ENCODE data around the gene MGAT5.

Gene MGAT5

DNA sequence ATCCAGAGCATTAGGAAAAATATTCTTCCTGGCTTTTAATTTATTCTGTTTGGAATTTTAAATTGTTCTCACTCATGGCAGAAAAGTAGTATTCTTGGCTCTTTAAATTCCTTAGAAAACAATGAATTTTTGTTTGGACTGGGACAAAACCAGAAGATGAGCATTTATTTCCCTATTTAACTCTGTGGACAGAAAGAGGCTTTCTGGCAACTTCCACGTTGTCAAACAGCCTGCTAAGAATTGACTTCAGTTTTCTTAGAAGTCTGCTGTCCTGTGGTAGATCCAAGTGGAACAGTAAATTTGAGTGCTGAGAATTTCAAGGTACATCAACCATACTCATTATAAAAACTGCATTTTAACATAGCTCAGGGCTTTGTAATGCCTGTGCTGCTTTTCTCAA, 83.8 kb downstream of the MGAT5 start:
- no peak for DNase-seq (ENCODE audit: low spot score)

DNA sequence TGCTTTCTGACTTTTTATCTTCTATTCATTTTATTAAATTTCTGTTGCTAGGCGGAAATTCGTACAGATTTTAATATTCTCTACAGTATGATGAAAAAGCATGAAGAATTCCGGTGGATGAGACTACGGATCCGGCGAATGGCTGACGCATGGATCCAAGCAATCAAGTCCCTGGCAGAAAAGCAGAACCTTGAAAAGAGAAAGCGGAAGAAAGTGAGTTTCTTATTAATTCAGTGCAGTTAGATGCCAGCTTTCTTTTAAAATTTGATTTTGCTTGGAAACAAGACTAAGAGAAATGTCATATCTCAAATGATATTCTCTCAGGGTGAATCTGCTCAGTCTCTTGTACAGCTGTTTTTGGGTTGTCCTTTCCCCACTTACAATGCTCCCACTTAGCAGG, 84.3 kb downstream of the MGAT5 start:
- DNase-seq (ENCODE audit: low spot score): no peak

DNA sequence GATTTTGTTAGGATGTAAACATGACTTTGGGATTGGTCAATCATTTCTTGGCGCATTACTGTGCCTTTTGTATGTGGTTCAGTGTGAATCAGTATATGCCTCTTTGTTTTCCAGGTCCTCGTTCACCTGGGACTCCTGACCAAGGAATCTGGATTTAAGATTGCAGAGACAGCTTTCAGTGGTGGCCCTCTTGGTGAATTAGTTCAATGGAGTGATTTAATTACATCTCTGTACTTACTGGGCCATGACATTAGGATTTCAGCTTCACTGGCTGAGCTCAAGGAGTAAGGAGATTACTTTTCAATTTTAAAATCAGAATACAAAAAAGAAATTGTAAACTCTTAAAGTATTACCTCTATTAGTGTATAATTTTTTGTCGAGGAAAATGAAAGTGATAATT, 87.6 kb downstream of the MGAT5 start:
- DNase-seq (ENCODE audit: low spot score): no peak

DNA sequence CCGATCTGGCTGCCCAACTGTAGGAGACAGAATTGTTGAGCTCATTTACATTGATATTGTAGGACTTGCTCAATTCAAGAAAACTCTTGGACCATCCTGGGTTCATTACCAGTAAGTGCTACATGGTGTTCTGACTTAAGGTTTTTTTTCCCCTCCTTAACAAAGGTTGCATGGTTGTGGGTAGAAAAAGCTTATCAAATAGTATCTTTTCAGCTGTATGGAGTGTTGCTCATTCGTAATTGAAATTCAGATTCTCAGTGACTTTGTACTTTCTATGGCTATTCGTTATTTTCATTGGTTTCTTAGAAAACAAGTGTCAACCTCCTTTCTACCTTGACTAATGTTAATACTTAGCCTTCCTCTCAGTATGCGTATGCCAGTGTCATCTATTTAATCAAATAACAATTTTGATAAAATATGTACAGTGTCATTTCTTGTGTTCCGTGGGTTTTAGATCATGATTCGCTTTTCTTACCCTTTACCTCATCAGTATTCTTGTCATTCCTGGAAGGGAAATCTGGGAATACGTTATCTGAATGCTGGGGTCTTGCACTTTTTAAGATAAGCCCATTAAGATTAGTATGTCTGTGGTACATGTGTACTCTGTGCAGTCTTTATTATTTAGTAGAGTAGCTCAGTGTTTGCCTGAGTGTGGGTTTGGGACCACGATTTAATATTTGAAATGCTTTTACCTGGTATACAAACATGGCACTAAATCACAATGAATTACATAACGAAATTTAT, 91.3 kb downstream of the MGAT5 start:
- no peak for DNase-seq (ENCODE audit: low spot score)

DNA sequence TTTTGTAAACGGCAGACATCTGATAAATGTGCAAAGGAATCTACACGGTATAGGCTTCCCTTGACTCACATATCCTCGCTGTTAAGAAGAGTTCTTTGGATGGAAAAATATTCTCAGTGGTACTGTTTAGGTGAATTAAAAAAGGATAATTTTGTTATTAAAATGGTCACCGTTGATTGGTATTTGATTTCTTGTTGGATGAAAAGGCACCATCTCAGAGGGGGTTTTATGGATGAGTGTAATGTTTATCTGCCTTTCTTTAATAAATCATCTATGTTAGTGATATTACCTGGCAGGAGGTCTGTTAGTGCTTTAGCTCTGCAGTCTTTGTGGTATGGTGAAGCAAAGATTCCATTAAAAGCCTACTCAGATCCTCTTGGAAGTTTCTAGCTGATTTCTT, 92.3 kb downstream of the MGAT5 start:
- DNase-seq (ENCODE audit: low spot score): no peak

DNA sequence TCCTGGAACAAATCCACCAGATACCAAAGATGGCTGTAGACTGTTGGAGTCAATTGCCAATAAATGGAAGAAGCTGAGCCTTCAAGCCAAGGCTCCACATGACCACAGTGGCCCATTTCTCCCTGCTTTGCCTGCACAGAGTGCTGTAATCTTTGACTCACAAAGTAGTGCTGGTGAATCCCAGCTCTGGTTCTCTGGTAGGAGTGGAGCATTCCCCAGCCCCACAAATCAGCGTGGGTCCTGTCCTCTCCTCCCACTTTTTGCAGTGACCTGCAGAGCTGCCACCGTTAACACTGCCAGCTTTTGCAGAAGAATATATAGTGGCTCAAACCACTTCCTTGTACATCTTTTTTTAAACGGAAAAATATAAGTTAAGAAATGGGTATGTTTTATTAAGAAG, 93.9 kb downstream of the MGAT5 start:
- no peak for DNase-seq (ENCODE audit: low spot score)

DNA sequence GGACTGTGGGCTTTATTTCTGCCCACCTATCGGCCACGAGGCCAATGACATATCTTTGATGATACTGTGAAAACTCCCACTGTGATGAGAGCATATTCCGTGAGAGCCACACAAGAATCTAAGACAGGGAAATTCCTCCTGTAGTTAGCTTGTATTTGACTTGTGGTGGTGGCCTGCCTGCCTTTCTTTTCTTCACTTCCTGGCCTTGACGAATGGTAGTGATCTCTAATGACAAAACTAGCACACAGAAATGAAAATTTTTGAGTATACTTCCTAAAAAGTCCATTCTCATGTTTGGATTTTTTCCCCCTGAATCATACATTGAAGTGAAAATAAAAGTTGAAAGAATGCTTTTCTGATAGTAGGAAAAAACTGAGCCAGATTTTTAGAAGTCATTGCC, 94.4 kb downstream of the MGAT5 start:
- DNase-seq (ENCODE audit: low spot score): no peak

DNA sequence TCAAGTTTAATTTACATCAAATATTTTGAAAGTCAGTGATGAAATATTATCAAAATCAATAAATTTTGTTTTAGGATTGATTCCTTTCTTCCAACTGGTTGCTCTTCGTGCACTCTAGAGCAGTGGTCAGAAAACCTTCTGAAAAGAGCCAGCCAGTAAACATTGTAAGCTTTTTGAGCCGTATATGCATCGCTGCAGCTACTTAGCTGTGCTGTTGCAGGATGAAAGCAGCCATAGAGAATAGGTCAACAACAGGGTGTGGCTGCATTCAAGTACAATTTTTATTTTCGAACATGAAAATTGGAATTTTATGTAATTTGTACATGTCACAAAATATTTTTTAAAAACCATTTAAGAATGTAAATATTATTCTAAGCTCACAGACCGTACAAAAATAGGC, 94.9 kb downstream of the MGAT5 start:
- no peak for DNase-seq (ENCODE audit: low spot score)

DNA sequence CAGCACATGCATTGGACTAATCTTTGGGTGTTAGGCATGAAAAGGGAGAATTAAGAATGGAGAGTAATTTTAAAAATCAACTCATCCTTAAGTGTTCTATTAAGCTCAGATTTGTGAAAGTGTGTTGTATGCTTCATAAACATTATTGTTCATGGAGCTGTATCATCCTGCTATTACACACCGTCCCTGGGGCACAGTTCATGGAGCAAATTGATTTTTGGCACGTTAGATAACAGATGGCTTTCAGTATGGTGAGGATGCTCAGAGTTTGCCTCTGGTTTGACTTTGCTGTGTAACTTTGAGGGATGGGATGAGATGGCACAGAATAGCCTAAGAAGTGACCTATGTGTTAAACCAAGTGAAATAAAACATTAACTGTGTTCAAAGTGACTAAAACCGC, 97.1 kb downstream of the MGAT5 start:
- DNase-seq (ENCODE audit: low spot score): no peak

DNA sequence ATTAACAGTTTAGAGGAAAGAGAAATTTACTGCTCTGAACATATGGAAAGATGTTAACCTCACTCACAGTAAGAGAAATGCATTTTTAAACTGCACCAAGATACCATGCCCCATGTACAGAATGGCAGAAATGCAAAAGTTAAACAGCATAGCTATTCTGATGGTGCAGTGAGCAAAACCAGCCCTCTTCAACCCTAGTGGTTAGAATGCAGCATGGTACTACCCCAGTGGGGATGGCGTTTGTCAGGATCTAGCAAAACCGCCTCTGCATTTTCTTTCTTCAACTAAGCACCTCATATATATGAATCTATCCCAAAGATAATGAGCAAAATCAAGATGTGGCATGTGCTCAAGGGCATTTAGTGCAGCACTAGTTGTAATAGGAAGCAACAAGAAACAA, 98.0 kb downstream of the MGAT5 start:
- no peak for DNase-seq (ENCODE audit: low spot score)

DNA sequence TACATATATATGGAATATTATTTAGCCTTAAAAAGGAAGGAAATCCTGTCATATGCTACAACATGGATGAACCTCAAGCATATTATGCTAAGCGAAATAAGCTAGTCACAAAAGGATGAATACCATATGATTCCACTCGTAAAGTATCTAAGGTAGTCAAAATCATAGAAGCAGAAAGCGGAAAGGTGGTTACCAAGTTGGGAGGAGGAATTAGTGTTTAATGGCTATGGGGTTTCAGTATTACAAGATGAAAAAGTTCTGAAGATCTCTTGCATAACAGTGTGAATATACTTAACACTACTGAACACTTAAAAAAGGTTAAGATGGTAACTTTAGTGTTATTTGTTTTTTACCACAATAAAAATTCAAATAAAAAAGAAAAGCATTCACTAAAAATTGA, 99.0 kb downstream of the MGAT5 start:
- no peak for DNase-seq (ENCODE audit: low spot score)

DNA sequence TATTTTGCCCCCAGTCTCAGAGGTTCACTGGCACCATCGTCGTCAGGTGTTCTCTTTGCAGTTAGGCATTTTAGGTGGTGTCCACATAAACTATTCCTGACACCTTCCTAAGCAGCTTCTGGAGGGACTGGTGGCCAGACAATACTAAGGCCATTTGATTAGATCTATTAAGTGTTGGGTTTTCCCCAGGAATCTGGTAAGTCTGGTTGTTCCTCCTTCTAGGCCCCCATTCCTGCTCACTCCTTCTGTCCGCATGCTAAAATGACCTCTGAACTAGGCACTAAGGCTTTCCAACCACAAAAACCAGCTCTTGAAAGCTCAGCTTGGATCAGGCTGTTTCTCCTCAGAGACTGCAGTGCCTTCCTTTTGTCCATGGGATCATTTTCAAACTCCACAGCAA, 100.7 kb downstream of the MGAT5 start:
- no peak for DNase-seq (ENCODE audit: low spot score)

DNA sequence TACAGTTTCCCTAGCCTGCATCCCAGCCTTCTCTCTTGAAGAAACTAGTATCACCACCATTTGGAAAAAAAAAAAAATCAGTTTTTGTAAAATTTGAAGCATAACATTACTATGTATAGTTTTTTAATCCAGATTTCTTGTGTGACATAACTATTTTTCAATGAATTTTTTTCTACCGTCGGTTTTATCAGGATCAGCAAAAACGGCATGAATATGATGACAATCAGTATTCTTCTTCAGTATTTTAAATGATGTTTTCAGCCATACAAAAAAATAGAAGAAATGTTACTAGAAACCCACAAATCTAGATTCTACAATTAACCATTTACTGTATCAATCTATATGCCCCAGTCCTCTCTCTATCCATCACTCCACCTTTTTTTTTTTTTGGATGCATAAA, 103.9 kb downstream of the MGAT5 start:
- DNase-seq (ENCODE audit: low spot score): no peak

DNA sequence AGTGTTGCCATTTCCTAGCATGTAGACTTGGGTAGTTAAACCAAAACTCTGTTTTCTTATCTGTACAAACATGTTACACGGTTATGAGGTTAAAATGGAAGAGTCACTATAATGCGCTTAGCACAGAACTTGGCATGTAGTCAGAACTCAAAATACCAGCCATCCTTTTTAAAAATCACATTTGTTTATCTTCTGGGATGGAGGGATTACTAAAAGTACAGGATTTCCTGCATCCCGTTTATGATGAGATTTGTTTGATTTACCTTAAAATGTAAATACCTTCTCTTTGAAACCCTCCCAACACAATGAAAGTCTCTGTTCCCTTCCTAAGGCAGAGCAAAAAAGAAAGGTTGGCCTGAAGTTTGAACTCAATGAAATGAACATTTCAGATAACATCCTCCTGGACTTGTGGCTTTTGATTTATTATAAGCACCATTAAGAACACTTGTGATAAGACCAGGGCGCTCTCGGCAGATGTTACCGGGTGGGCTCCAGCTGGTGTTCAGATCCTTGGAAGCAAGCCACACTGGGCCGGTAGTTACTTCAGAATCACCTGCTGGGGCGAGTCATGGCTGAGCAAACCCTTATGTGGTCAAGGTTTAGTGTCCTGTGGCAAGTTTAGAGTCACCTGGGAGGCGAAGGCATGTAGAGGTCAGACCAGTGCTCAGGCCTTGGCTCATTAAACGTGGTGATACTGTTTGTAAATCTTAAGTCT, 105.7 kb downstream of the MGAT5 start:
- no peak for DNase-seq (ENCODE audit: low spot score)

DNA sequence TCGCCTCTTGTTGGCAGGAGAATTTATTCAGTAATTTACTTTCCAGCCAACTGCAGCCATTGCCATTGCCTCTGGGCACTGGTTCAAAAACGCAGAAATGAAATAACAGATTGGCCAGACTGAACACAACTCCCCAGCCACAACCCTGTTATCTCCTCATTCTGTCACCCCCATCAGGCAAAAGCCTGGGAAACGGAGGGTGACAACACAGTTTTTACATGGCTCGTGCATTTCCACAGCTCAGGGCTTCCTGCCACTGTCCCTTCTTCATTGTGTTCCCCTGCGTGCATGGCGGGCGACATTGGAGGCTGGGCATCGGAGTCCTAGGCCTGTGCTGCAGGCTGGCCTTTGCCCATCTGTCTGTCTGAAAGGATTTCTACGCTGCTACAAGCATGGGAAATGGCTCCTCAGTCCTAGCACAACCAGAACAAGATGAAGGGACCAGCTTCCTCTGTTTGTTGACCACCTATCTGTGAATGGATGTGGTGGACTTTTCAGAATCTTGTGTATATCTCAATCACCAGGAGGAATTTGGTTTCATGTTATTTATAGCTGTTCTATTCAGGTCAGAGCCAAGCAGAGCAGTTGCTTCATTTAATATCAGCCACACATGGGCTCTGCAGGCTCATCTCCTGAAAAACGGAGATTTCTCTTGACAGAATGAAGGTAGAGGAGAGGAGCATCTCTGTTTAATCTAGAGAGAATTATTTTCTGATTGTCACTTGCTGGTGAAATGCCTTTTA, 107.0 kb downstream of the MGAT5 start:
- DNase-seq (ENCODE audit: low spot score): no peak

DNA sequence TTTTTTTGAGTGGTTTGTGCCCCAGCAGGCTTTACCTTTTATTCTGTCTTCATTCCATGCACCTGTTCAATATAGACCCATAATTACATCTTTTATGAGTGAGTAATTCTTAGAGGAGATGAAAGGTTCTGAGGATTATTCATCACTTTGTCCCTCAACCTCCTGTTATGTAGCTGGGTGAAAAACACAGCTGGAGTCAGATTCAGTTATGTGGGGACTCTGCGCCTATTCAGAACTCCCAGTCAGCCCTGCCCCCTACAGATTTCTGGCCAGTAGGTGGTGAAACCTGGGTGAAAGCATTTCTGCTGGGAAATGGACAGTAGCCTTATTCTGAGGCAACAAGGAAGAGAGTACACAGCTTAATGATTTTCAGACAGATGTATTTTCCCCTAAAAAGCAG, 107.8 kb downstream of the MGAT5 start:
- no peak for DNase-seq (ENCODE audit: low spot score)

DNA sequence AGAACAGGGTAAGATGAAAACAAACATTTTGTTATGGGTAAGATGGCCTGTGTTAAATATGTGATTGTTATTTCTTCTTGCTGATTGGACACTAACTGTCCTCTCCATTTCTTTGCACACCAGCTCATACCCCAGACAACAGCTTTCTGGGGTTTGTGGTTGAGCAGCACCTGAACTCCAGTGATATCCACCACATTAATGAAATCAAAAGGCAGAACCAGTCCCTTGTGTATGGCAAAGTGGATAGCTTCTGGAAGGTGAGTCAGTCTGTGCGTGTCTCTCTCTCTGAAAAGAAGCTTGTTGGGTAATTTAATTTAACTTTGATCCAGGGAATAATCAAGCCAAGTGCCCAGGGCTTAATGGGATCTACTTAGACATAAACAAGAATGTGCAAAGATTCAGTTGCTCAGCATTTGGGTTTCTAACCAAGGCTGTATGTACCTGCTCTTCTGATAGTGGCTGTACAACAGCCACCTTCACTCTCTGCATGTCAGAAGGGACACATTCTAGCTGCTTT, 108.3 kb downstream of the MGAT5 start:
- DNase-seq (ENCODE audit: low spot score): no peak

DNA sequence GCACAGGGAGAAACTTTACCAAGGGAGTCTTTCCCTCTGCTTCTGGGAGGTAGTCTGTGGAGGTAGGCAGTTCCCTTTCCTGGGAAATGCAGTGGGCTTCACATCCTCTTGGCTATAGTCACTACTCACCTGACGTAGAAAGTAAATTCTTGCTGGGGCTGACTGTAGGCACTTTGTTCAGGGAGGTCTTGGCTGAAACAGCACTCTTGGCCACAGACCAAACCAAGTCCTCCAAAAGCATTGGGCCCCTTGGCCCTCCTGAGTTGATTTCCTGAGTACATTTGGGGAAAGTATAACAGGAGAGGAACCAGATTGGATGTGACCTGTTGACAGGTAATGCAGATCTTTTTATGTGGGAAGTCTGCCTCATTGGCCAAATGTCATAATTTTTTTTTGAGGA, 108.9 kb downstream of the MGAT5 start:
- DNase-seq (ENCODE audit: low spot score): no peak

DNA sequence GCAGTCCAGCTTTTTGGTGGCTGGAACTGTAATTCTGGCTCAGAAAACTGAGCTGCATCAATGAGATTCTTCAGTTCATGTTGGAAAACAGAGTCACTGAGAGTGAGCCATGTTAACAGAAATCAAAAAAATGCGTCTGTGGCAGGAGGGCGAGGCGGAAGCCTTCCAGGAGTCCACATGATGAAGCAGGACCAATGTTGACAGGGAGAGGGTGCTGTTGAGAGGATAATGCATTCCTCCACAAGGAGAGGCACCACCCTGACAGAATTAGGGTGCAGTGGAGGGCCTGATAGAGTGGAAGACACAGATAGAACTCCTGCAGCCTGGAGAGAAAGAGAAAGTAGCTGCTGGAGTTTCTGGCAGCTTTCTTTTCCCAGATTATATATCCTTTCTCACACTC, 111.5 kb downstream of the MGAT5 start:
- DNase-seq (ENCODE audit: low spot score): no peak

DNA sequence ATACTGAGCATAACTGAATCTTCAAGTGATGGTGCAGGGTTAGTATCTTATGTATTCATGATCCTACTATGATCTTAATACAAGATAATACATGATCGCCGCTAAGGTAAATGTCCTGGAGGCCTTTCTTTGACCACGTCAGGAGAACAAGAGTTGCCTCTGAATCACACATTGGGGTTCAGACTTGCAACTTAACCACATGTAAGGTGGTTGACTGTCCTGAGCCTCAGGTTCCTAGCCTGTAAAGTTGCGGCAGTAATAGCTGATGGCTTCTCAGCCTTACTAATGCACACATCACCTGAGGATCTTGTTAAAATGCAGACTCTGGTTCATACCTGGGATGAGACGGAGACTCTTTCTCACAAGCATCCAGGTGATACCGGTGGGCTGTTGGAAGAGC, 112.5 kb downstream of the MGAT5 start:
- DNase-seq (ENCODE audit: low spot score): no peak

DNA sequence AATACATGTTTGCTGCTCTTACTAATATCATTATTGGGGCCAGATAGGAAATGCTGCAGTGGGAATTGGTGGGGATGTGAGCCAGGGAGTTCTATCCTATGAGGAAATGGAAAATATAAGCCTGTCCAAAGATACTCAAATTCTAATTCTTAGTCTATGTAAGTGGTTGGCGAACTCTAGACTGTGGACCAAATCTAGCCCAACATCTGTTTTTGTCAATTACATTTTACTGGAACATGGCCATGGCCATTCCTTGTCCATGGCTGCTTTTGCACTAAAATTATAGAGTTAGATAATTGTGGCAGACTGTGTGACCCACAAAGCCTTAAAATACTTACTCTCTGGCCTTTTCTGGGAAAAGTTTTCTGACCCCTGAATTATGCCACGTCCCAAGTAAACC, 113.3 kb downstream of the MGAT5 start:
- DNase-seq (ENCODE audit: low spot score): no peak

DNA sequence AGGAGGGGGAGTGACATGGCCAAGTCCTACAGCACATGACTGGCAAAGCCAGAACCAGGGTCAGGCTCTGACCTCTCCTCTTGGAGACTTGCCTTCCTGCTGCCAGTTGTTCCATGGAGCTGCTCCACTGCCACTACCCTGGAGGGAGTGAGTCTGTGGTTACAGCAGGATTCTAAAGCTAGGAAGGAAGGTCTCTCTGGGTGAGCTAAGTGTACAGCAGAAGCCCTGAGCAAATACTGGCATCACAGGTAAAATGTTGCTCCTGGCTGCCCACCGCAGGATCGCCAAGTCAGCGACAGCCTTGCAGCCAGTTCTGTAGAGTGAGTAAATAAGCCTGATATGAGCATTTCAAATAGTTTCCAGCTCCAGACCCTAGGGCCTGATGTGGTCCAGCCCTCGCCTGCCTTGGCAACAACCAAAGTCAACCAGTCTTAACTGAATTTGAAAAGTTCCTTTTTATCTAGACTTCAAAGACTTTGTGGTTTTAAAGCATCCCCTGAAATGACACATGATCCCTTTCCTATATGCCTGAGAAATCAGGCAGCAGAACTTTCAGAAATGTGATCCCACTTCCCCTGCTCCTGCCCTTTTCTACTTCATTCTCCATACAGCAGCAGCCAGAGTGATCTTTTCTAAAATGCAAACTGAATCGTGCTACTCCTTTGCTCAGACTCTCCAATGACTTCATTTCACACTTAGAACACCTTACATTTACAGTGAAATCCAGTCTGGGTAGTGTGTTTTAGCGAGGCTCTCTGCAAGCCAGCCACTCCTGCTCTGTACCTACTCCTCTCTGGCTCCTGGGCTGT, 114.3 kb downstream of the MGAT5 start:
- no peak for DNase-seq (ENCODE audit: low spot score)

Measured in HuH-7 (cell line).